Activated CD4-positive, CD25-positive, alpha-beta regulatory T cell (primary cell): ENCODE measurements around the gene SLC2A4.
"Not testable (repeated sequence)": the region's sequence is repeated elsewhere in the genome, so short reads cannot be mapped to it uniquely, and the experiment has no call there.

Experiments
- DNase-seq, 4 experiments: peaks; one replicate each; lab custom pipeline; 2025; lab: John Stamatoyannopoulos, UW

The SLC2A4 gene

GRCh38 chr17:7324438-7324779, 42.9 kb downstream of the SLC2A4 start:
- no peak for DNase-seq

DNA sequence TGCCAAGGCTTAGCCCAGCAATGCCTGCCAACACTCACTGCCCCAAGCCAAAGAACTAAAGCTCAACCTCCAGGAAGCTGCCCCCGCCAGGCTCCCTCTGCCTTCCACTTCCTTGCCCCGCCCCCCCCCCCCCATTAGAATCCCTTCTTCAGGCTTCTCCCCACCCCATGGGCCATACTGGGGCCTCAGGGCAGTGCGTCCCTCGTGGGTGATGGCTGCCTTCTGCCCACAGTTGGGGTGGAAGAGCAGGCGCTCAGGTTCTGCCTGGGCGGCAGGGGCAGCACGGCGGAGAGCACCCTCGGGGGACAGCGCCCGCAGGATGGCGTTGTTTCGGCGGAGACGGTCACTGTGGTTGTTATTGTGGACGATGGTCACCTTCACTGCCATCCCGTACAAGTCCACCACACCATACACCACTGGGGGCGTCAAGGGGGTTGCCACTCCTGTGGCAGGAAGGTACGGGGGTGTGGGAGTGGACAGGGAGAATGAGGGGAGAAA, 43.6 kb downstream of the SLC2A4 start:
- DNase-seq, result no peak

GRCh38 chr17:7326186-7326585, 44.7 kb downstream of the SLC2A4 start:
- no peak for DNase-seq

DNA sequence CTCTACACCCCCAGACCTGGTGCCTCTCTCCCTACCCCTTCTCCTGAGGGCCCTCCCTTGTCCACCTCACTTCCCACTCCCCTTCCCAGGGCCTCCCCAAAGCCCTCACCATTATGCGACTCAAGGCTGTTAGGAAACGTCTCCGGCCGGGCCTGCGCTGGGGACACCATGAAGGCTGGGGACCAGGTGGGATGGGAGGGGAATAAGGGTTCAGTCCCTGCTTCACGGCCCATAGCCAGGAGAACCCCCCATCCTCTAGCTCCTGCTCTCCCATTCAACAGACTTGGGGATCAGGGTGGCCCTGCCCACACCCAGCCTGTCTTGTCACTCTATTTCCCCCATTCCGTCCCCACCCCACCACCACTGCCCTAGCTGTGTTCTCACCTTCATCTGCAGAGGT, 45.5 kb downstream of the SLC2A4 start:
- DNase-seq, result no peak

- DNase-seq, result no peak
These were observed 46.0 kb downstream of the SLC2A4 start for GRCh38 chr17:7327501-7327900.

DNA sequence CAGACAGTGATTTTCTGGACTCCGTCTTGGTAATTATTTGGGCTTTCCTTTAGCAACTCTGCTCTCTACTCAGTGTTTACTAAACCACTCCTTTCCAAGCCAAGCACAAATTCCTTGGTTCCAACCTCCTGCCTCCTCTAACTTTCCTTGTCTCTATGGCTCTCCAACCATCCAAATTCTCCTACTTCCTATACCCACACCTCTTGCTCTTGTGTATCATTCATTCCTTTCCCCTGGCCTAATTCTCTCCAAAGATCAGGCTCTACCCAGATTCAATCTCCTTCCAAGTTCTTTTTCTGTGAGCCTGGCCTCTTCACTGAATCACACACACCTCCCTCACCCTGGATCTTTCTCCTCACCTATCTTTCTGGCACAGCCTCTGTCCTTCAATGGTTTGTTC, 46.5 kb downstream of the SLC2A4 start:
- DNase-seq, result no peak

DNA sequence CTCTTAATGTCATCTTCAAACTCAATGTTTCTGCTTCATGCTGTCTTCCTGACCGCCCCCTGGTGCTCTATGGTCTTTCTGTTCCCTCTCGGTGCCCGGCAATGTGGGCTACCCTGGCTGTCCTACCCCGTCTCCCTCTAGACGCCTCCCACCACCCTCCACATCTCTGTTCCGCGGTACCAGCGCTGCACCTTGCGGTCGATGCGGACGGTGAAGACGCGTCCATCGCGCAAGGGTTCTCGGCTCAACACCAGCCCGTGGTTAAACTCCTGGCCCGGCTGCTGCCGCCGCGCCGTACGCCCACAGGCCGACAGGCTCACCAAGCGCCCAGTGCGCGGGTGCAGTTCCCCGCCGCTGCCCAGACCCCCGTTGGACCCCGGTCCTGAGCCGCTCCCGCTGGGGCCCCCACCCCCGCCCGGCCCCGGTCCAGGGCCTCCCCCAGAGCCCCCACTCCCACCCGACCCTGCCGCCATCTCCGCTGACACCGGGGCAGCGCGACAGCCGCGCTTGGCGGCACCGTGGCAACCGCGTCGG, 47.4 kb downstream of the SLC2A4 start, which contains the start of gene NEURL4:
Gene NEURL4 (minus strand): TSS at position 496 of the 534 bp plus-strand sequence. CDS start 23 bp downstream, at position 473.
- no peak for DNase-seq

- DNase-seq, result peak; percentile 88 to 96 (median 91)
These were observed 48.0 kb downstream of the SLC2A4 start for GRCh38 chr17:7329374-7329996.

DNA sequence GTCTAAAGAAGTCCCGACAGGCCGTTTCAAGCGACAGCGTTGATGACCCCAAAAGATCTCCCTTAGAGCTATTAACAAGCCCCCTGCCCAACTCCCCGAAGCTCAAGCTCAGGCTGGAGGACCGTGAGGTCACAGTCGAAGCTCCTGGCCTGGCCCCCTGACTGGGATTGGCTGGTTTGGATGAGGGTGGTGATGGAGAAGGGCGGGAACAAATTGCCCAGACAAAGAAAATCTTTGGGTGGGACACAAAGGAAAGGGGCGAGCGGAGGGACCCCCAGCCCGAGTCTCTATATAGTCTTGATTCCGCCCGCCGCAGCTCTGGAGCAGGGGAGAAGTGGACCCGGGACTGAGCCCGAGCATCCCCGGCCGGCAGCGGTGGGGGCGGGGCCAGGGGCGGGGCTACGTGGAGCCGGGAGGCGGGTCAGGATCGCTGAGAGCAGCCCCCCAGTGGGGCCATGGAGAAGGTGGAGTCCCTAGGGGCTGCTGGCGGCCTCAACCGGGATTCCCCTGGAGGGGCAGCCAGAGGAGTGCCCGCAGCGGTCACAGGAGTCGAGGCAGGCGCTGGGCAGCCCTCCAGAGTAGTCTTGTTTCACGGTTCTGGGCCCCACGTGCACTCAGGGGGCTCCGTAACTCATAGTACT, 48.6 kb downstream of the SLC2A4 start:
- peak; percentile 39 to 67 (median 49) for DNase-seq

DNA sequence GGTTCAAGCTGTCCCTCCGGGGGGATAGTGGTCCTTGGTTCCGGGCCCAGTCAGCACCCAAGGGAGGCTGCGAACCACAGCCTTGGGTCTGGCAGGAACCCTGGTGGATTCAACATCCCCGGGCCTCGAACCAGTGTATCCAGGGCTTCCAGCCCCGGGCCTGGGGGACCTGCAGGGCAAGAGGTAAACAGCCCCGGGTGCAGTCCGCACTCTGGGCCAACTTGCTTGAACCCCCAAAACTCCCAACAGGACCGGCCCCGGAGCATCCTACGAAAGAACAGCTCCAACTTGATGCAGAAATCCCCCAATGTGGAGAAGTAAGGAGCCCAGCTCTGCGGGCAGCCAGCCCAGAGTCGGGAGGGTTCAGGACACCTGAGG, 49.1 kb downstream of the SLC2A4 start:
- no peak for DNase-seq

DNA sequence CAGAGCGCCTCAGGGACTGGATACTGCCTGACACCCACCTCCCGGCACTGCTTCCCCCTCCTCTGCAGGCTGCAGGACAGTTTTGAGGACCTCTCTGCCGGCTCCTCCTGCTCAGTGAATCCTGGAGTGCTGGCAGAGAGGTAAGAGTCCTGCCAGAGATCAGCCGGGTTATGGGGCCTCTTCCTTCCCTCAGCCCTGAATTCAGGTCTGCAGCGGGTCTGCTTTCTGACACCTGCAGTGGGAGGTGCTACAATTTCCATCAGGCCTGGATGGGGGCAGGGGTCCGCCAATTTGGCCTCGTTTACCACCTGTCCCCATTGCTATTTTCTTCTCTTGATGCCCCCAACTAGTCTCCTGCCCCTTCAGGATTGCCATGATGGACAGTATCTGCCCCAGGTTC, 50.6 kb downstream of the SLC2A4 start:
- no peak for DNase-seq

GRCh38 chr17:7332600-7333069, 51.1 kb downstream of the SLC2A4 start:
- not testable (repeated sequence) for DNase-seq

DNA sequence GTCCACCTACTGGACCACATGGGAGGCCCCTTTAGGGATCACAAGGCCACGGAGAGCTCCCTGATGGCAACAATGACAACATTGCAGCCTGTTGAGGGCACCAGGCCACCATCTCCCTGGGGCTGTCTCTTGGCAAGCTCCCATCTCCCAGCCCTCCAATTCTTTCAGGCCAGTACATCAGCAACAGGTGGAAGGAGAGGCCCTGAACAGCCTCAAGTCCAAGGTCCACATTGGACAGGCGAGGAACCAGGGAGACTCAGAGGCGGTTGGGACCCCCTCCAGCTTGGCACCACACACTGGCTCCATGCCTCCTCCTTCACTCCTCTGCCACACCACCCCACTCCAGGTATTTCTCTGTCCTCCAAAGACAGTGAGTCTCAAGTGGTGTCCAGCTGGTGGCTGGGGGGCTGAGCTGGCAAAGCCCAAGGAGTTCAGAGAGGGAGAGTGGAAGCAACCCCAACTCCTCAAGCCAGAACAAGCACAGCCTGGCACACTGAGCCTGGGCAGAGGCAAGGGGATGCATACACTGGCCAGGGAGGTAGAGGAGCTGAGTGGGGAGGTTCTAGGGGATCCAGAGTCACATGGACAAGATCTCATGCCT, 53.5 kb downstream of the SLC2A4 start:
- no peak for DNase-seq

GRCh38 chr17:7335765-7336164, 54.2 kb downstream of the SLC2A4 start:
- DNase-seq, result not testable (repeated sequence)

GRCh38 chr17:7336240-7337175, 55.0 kb downstream of the SLC2A4 start, which contains the start of gene ACAP1:
Gene ACAP1 (plus strand): TSS chr17:7336529. CDS start chr17:7336735, 206 bp downstream.
- peak; percentile 40 to 83 (median 66) for DNase-seq

- not testable (repeated sequence) for DNase-seq
These were observed 56.1 kb downstream of the SLC2A4 start for GRCh38 chr17:7337600-7337999.
